Amygdala (tissue), 56 donors: ENCODE results near the gene DPH5.
"Not testable (repeated sequence)": the region's sequence is repeated elsewhere in the genome, so short reads cannot be mapped to it uniquely, and the experiment has no call there.

Experiments
- DNase-seq, 56 donors: peaks; one replicate each; lab custom pipeline; 2025; lab: John Stamatoyannopoulos, UW

DPH5 gene

DNA sequence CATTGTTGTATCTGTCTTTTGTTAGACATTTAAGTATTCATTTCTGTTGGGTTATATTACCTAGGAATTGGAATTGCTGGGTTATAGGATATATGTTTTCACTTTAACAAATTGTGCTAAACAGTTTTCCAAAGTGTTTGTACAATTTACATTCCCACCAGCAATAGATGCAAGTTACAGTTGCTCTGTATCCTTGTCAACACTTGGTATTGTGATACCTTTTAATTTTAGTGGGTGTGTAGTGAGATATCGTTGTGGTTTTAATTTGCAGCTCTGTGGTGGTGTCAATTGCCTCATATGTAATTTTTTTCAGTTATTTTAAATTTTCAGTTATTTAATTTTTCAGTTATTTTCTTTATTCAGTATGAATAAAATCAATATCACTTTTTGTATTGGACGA is 7.4 kb upstream of the DPH5 start:
- no peak for DNase-seq

DNA sequence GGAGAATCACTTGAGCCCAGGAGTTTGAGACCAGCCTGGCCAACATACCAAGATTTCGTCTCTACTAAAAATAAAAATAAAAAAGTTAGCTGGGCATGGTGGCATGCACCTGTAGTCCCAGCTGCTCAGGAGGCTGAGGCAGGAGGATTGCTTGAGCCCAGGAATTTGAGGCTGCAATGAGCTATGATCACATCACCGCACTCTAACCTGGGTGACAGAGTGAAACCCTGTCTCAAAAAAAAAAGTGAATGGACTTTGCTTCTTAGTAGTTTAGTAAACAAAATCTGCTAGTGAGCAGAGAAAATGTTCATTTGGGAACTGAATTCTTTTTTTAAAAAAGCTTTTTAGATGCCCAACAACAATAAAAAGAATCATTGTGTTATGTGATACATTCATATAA is 6.5 kb upstream of the DPH5 start:
- DNase-seq = not testable (repeated sequence)

DNA sequence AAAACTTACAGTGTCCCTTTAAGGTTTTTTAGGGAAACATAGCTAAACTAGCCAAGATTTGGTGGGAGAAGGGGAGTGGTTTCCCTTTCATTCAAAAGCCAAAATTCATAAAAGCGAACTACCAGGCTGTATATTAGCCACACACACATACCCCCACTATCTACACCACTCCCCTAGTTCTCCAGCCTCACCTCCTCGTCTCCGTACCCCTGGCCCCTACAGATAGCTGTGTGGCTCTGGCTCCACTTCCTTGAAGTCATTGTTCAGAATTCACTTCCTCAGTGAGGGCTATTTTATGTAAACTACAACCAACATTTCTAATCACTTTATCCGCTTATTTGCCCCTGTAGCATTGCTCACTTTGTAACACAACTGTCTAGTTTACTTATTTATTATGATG is 5.3 kb upstream of the DPH5 start:
- no peak for DNase-seq

DNA sequence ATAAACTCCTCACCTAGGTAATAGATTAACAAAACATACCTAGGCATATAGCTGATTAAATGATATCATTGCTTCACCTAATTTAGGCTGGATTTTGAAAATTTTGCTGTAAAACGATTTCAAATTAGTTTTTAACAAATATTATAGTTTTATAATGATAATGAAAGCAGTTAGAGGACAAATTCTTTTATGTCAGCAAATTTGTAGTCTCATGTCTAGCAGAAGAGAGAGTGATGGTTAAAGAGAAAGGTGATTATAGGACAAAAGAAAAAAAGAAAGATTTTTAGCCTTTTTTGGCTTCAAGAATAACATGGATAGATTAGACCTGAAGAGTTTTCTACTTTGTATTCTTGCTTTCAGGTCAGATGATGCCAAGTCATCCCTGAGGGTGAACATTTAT is 3.6 kb upstream of the DPH5 start:
- DNase-seq = no peak

DNA sequence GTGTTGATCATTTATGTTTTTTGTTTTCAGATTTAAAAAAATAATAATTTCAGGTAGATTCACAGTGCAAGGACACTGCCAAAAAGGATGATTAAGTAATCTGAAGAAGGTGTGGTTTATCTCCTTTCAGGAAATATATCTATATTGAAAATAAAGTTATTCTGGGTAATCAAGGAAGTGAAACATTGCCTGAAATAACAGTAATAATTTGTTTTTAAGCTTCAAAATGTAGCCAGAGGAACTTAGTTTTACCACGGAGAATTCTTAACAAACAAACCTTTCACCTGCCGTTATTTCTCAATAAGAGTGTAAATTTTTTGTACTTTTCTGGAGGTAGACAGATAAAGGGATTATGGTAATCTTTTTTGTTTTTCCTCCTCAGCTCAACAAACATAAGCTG is 2.9 kb upstream of the DPH5 start:
- DNase-seq = no peak

DNA sequence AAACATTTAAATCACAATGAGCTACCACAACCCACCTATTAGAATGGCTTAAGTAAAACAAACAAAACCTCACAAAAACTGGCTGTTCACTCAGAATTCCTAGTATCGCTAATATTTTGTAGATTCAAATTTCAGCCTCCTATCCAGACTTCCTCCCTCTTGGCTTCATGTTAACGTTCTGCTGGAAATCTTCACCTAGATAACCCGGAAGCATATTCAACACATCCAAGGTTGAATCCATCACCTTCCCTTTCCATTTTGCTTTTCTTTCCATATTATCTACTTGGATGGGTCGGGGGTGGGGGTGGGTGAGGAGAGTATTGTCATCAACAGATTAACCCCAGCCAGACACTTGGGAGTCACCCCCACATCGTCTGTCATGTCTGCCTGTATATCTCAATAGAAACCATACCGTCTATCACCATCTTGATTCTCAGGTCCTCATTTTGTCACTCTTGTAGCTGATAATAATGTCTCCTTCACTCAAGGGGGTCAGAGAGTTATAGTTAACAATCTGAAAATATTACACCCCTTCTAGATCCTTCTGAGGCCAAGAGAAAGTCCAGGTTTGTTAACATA is 1.7 kb upstream of the DPH5 start:
- DNase-seq = no peak

DNA sequence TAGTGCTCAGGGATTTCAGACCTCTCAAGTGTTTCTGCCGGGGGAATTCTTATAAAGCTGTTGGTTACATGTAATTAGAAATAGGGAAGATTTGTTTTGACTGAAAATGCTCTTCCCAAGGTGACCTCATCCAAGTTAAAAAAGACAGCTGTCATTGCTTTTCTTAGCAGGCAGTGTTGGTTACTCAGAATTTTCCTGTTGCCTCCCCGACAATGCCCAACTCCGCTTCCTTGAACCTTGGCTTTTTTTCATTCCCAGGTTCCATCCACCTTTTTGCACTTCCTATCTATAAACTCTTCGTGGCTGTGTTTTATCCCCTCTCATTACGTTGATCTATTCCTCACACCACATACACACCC is 825 bp upstream of the DPH5 start:
- DNase-seq = no peak

DNA sequence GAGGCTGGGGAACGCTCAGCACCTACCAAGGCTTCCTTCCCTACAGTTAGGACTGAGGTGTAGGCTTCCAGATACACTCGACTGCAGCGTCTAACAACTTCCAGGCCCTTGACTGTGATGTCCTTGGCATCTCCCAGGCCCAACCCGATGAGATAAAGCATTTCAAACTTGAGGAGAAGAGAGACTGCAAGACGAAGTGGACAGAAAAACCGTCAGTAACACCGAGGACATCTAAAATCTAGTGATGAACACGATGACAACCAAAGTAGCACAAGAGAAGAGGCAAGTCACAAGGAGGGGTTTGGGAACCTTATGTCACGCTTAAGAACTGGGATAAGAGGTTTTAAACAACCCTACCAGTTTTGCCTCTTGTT is 314 bp downstream of the DPH5 start:
- peak in 14 of 56 donors; percentile 0 to 71 (median 32) for DNase-seq

DNA sequence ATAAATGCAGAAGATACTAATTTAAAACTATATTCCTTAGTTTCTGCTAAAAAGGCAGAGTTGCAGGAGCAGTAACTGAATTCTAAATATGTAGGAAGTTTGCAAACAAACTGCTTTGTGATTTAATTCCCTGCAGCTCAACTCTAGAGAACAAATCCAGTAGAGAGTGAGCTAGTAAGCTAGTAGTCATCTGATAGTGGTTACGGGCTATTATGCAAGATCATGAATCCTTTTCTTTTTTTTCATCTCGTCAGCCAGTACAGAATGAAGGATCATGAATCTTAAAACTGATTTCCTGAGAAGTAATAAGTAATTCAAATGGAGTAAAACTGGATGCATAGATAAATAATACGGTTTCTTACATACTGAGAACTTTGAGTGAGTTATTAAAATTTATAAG is 3.3 kb downstream of the DPH5 start:
- no peak for DNase-seq

DNA sequence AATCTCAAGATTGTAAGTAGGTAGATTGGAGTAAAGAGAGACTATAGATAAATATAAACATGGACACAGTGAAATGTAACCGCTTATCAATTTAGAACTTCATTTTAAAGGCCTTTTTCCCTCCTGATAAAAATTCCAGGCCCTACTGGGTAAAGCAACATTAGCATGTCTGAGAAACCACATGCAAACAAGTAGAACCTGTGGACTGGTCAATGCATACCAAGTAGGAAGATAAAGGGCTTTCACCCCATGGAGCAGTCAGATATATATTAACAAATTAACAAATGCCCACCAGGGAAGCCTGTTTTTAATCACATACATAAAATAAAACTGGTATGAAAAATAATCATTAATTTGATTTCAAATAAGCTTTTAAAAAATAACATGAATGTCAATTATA is 8.1 kb downstream of the DPH5 start:
- no peak for DNase-seq

DNA sequence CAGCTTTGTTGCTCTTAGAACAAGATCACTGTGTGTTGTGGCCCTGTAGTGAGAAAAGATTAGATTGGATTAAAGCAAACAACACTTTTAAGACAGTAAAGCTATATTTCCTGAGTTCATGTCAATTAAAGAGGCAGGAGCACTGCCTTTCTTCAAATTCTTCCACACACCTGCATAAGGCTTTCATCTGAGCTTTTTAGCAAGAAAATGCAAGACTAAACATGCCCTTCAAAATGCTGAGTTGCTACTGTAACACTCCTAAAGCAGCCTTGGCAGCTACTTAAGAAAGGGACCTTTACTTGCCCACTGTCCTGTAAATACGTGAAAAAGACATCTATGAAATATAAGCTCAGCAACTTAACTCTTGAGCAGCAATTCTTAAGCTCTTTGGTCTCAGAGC is 11.8 kb downstream of the DPH5 start:
- DNase-seq = no peak

DNA sequence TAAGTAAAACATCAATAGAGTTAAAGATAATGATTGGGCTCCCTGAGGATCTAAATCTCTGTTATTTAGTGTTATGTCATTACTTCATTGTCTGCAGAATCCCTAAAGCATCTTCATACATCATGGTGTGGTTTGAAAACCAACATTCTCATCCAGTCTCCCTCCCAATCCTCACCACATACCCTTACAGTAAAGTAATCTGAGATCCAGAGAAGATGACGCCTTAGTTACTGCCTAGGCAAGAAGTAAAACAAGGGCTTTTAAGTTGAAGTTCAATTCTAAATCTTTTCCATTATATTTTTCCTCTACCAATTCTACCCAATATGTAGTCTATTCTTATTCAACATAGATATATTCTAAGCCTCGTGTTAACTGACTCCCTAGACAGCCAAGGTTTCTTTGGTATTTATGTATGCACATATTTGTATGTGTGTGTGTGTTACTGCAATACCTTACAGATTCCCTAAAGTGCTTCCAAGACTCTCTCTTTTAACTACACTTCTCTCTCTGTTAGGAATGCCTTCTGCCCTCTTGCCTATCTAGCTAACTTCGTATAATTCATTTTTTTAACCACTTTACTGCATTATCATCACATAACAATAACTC is 17.3 kb downstream of the DPH5 start:
- DNase-seq = no peak

DNA sequence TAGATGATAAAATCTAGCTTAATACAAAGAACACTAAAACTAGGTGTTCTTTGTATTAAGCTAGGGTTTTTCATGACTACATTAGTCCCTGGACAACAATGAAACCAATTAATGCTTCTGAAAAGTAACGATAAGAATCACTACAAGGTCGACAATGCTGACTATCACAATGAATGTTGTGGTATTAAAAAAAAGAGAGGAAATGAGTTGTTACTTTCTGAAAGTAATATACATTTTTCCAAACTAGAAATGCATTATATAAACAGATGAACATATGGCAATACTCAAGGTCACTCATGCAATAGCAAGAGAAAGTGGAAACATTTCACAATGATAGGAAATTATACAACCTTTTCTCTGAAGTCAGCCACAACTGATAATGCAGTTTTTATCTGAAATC is 19.0 kb downstream of the DPH5 start:
- DNase-seq = no peak

DNA sequence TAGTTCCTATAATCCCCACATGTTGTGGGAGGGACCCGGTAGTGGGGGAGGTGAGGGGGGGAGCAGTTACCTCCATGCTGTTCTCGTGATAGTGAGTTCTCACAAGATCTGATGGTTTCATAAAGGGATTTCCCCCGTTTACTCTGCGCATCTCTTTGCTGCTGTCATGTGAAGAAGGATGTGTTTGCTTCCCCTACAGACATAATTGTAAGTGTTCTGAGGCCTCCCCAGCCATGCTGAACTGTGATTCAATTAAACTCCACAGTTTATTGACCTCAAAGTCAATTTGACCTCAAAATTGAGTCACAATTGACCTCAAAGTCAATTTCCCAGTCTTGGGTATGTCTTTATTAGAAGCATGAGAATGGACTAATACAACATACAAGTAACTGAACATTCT is 19.7 kb downstream of the DPH5 start:
- DNase-seq = no peak

DNA sequence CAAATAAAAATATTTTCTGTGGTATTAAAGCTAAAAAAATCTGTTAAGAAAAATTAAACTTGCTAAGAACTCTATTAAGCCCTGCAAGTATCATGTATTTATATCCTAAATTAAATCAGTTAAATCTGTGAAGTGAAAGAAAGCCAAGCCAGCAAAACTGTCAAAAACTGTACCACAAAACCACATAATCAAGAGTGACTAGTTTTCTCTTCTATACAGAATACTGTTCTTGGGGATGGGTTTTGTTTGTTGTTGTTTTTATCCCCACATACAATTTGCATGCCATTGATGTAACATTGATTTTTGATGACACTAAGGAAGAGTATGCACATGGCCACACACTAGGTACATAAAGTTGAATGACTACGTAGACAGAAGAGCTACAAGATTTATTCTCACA is 20.4 kb downstream of the DPH5 start:
- DNase-seq = no peak

DNA sequence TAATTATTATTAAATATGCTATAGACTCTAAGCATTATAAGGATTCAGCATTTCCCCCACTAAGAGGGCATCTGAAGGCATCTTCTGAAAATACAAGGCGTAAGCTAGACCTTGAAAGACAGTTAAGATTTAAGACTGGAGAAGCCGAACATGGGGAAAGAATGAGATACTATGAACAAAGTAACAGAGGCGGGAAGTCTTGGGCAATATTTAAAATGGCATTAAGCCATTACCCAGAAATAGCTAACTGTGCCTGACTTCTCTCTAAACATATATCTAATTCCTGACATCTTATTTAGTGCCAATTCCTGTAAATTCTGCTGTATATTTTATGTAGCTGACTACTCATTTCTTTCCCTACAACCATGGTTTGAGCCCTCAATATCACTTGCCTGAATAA is 20.9 kb downstream of the DPH5 start:
- DNase-seq = no peak

DNA sequence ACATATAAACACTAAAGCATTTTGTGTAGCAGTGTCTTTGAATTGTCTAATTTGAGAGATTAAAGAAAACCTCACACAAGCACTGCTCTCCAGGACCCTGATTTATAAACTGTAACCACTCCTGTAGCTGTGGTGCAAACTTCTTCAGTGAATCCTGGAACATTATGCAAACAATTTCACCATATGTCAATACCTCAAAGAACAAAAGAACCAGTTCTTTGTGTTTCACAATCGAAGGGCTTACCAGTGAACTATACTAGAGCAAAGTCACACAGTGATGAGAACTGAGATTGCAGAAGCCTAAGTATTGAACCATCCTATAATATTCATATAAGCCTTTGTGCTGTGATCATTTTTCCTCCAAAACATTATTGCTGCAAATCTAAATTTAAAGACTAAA is 21.5 kb downstream of the DPH5 start:
- no peak for DNase-seq

DNA sequence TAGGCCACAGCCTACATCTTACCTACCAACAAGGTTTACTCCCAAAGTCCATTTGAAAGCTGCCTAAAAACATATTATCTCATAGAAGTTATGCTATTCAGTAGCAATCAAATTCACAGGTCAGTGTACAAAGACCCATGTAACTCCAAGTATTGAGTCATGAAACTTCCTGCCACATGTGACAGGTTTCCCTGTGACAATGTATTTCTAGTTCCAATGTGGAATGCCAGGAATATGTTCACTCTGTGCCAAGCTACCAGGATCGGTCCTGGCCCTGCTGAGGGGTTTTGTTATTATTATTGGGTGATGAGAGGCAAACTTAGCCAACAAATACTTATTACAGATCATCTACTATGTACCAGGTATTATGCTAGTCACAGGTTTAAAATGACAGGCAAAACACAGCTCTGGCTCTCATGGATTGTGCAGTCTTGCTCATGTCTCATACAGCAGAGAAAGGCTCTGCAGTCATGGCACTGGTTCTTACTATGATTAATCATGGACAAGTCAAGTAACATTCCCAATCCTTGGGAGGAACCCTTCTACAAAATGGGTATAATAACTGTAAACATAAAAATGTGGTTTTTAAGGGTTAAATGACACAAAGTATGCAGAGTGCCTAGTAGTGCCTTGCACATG is 22.5 kb downstream of the DPH5 start:
- no peak for DNase-seq

DNA sequence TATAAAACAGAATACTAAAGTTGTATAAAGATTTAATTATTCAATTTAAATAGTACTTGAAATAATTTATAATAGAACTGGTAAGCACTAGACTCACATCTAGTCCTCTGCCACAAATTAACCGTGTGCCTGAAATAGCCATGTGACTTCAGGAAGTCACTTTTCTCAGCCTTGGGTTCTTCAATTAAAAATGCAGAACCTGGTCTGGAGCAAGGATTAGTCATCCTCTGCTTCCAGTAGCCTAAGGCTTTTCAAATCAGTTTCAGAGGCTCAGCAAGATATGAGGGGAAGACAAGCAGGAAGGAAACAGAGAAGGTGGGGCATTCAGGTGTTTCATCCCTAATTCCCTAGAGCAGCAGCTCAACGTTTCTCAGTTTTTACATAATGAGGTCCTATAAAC is 23.0 kb downstream of the DPH5 start:
- DNase-seq = no peak

DNA sequence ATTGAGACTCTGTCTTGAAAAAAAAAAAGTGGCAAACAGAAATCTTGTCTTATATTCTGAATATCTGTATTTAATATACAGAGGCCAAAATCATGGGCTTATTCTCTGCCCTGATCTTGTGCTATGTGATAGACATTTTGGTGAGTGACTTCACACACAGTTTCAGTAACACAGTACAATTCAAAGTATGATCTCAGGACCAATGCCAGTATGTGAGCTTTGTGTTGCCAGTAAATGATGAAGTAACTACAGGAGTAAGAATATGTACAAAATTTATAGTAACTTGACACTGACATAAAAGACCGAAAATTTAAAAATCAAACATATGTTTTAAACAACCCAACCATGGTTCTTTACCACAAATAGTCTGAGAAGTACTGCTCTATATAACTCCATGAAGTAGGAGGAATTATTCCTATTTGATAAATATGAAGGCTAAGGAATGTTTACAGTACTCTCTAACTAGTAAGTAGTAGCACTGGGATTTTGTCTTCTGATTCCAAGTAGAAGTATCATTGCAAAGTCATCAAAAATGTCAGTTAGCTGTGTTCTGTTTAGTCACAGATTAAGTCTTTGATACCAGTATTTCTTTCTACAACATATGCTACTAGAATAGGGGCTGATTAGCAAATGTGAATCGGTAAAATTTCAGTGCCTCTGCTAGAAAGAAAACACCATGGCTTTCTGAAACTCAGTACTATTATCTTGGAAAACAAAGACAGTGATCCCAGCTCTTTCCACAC is 25.3 kb downstream of the DPH5 start:
- DNase-seq = no peak

DNA sequence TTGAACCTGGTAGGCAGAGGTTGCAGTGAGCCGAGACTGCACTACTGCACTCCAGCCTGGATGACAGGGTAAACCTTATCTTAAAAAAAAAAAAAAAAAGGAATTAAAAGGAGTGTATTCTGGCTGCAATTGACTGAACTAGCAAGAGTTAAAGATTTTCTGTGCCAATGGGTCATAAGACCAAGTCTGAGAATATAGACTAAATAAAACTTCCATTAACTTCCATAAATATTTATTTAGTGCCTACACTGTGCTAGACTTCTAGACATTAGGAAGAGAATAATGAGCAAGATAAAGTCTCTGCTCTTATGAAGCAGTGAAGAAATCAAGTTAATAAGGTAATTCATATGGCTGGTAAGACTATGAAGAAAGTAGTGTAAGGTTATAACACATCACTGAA is 27.2 kb downstream of the DPH5 start:
- DNase-seq = no peak
